ENCODE data around the gene GTF3C1.

GRCh38 chr16:27598220-27598619, 48.5 kb upstream of the GTF3C1 start:
- TF ChIP-seq, protein P1, sequence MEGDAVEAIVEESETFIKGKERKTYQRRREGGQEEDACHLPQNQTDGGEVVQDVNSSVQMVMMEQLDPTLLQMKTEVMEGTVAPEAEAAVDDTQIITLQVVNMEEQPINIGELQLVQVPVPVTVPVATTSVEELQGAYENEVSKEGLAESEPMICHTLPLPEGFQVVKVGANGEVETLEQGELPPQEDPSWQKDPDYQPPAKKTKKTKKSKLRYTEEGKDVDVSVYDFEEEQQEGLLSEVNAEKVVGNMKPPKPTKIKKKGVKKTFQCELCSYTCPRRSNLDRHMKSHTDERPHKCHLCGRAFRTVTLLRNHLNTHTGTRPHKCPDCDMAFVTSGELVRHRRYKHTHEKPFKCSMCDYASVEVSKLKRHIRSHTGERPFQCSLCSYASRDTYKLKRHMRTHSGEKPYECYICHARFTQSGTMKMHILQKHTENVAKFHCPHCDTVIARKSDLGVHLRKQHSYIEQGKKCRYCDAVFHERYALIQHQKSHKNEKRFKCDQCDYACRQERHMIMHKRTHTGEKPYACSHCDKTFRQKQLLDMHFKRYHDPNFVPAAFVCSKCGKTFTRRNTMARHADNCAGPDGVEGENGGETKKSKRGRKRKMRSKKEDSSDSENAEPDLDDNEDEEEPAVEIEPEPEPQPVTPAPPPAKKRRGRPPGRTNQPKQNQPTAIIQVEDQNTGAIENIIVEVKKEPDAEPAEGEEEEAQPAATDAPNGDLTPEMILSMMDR (IDR thresholded peaks at IDR 0.05) = no peak
- TF ChIP-seq, protein P2, sequence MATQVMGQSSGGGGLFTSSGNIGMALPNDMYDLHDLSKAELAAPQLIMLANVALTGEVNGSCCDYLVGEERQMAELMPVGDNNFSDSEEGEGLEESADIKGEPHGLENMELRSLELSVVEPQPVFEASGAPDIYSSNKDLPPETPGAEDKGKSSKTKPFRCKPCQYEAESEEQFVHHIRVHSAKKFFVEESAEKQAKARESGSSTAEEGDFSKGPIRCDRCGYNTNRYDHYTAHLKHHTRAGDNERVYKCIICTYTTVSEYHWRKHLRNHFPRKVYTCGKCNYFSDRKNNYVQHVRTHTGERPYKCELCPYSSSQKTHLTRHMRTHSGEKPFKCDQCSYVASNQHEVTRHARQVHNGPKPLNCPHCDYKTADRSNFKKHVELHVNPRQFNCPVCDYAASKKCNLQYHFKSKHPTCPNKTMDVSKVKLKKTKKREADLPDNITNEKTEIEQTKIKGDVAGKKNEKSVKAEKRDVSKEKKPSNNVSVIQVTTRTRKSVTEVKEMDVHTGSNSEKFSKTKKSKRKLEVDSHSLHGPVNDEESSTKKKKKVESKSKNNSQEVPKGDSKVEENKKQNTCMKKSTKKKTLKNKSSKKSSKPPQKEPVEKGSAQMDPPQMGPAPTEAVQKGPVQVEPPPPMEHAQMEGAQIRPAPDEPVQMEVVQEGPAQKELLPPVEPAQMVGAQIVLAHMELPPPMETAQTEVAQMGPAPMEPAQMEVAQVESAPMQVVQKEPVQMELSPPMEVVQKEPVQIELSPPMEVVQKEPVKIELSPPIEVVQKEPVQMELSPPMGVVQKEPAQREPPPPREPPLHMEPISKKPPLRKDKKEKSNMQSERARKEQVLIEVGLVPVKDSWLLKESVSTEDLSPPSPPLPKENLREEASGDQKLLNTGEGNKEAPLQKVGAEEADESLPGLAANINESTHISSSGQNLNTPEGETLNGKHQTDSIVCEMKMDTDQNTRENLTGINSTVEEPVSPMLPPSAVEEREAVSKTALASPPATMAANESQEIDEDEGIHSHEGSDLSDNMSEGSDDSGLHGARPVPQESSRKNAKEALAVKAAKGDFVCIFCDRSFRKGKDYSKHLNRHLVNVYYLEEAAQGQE (IDR thresholded peaks at IDR 0.05; ENCODE audit: insufficient read depth in 1 of 2, low read depth in 2 of 2, low read length in 1 of 2) = no peak
- TF ChIP-seq POLR2AphosphoS5 (IDR thresholded peaks at IDR 0.05; ENCODE audit: low read depth, low read length) (no peak), SIN3A (IDR thresholded peaks at IDR 0.05; ENCODE audit: borderline replicate concordance, insufficient read depth, low read depth, low read length) (no peak), TCF7L2 (IDR thresholded peaks at IDR 0.05; ENCODE audit: low read depth, low read length) (no peak)

All from Panc1 (cell line).